ENCODE results near the gene MUC12.

MUC12 gene

GRCh38 chr7:100949227-100949932, 20.0 kb upstream of the MUC12 start, which contains the start of gene MUC3A:
Gene MUC3A (plus strand): TSS chr7:100949534. CDS start chr7:100949625, 91 bp downstream.
- no peak within 1 kb of the TSS for H3K4me3 ChIP-seq (ENCODE audit: low read length)
- no peak for DNase-seq (ENCODE audit: low read depth)
- no peak for TF ChIP-seq CTCF (conservative IDR thresholded peaks at IDR 0.05; ENCODE audit: low read length)

- no peak for DNase-seq (ENCODE audit: low read depth)
- H3K4me3 ChIP-seq (ENCODE audit: low read length) = no peak overlapping the region
These were observed 19.4 kb upstream of the MUC12 start for GRCh38 chr7:100949933-100950443.

GRCh38 chr7:100951172-100951571, 18.2 kb upstream of the MUC12 start:
- no peak for DNase-seq (ENCODE audit: low read depth)
- no peak overlapping the region for H3K4me3 ChIP-seq (ENCODE audit: low read length)
- no peak for TF ChIP-seq CTCF (conservative IDR thresholded peaks at IDR 0.05; ENCODE audit: low read length)

More at GRCh38 chr7:100949933-100950443, 19.4 kb upstream of the MUC12 start:
- TF ChIP-seq CTCF (conservative IDR thresholded peaks at IDR 0.05; ENCODE audit: low read length) = no peak

- no peak for DNase-seq (ENCODE audit: low read depth)
- TF ChIP-seq CTCF (conservative IDR thresholded peaks at IDR 0.05; ENCODE audit: low read length) = no peak
These were observed 17.3 kb upstream of the MUC12 start for GRCh38 chr7:100951888-100952560.

GRCh38 chr7:100952641-100953040, 16.7 kb upstream of the MUC12 start:
- TF ChIP-seq CTCF (conservative IDR thresholded peaks at IDR 0.05; ENCODE audit: low read length) = no peak
- no peak overlapping the region for H3K4me3 ChIP-seq (ENCODE audit: low read length)
- DNase-seq (ENCODE audit: low read depth) = no peak

More at GRCh38 chr7:100951888-100952560, 17.3 kb upstream of the MUC12 start:
- no peak overlapping the region for H3K4me3 ChIP-seq (ENCODE audit: low read length)

- H3K4me3 ChIP-seq (ENCODE audit: low read length) = no peak overlapping the region
- TF ChIP-seq CTCF (conservative IDR thresholded peaks at IDR 0.05; ENCODE audit: low read length) = no peak
- no peak for DNase-seq (ENCODE audit: low read depth)
These were observed 11.4 kb upstream of the MUC12 start for GRCh38 chr7:100957832-100958421.
